Right hindlimb (tissue), 1 donor: ENCODE measurements around the gene MOB3A.
"Not testable (repeated sequence)": the region's sequence is repeated elsewhere in the genome, so short reads cannot be mapped to it uniquely, and the experiment has no call there.

Experiments used
- DNase-seq: peaks from one replicate; pipeline ENCODE4 v3.0.0-alpha.2; 2018

MOB3A gene

DNA sequence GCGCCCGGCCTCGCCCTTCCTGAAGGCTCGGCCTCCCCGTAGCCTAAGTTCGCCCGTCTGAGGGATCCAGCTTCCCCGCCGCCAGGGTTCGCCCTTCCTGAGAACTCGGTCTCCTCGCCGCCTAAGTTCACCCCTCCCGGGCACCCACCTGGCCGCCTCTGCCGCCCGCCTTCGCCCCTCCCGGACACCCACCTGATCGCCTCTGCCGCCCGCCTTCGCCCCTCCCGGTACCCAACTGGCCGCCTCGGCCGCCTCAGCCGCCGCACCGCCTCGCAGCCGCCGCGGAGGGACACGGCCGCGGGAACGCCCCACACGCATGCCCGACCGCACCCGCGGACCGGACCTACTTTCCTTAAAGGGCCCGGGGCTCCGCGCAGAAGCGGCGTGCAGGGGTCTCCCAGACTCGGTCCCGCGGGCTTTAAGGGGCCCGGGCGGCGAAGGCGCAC is at the start of gene MOB3A:
MOB3A (minus strand) TSS at position 293 of the 446 bp plus-strand sequence. CDS start 17,766 bp downstream, outside the sequence.
- DNase-seq, result no peak

DNA sequence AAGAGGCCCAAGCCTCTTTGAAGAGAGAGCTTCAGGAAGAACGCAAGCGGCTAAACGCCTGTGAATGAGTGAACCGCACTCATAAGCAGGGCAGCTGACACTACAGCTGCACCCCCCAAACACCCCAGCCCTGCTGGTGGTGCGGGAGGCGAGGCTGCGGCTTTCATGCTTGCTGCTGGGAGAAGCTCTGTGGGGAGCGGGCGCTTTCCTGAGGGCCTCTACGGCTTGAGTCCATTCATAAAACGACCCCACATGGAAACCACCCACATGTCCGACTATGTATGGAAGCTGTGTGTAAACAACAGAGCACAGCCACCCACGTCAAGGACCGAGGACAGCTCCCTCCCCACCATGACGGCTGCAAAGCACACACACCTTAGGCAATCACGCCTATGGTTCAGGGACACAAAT is 49.7 kb upstream of the MOB3A start:
- no peak for DNase-seq

DNA sequence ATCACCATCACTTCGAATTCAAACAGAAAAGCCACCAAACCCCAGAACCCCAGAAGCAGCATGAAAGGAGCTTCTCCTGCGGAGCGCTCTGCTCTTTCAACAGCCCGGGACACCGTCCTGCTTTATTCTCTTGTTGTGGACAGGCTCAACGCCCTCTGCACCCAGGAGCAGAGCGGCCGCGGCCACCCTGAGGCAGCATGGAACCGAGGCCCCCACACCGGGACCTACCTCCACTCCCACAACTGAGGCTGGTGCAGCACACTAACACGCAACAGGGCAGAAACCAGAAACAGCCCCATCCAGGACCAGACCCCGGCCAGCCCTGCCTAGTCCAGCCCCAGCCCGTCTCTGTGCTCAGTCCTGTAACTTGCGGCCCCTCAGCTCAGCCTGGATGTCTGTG is 48.1 kb upstream of the MOB3A start:
- DNase-seq, result no peak

DNA sequence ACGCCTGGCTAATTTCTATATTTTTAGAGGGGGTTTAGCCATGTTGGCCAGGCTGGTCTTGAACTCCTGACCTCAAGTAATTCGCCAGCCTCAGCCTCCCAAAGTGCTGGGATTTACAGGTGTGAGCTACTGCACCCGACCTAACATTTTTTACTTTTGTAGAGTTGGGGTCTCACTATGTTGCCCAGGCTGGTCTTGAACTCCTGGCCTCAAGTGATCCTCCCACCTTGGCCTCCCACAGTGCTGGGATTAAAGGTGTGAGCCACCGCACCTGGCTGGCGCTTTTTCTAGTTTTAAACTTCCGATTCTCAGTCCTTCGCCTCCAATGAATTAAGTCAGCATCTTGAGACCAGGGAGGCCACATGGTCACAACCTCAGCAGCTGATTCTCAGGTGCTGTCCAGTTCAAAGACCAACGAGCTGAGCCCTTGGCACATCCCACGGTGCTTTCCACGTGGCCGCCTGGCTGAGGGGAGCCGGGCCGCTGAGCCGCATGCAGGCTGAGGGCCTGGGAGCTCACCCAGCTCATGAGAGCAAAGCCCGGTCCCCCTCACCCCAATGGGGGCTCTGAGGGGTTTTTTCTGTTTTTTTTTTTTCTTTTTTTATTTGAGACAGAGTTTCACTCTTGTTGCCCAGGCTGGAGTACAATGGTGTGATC is 46.2 kb upstream of the MOB3A start:
- DNase-seq, result no peak

DNA sequence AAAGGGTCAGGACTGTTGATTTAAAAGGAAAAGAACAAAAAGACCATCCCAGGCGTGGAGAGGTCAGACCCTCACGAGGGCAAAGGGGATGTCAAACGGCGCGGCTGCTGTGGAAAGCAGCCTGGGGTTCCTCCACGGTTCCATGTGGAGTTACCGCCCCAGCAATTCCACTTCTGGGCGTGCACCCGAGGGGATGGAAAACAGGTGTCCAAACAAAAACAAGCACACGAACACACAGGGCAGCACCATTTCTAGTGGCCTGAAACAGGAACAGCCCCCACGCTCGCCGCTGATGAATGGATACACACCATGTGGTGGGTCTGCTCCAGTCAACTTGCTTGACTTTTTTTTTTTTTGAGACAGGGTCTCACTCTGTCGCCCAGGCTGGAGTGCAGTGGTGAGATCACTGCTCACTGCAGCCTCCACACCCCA is 44.0 kb upstream of the MOB3A start:
- DNase-seq, result no peak

DNA sequence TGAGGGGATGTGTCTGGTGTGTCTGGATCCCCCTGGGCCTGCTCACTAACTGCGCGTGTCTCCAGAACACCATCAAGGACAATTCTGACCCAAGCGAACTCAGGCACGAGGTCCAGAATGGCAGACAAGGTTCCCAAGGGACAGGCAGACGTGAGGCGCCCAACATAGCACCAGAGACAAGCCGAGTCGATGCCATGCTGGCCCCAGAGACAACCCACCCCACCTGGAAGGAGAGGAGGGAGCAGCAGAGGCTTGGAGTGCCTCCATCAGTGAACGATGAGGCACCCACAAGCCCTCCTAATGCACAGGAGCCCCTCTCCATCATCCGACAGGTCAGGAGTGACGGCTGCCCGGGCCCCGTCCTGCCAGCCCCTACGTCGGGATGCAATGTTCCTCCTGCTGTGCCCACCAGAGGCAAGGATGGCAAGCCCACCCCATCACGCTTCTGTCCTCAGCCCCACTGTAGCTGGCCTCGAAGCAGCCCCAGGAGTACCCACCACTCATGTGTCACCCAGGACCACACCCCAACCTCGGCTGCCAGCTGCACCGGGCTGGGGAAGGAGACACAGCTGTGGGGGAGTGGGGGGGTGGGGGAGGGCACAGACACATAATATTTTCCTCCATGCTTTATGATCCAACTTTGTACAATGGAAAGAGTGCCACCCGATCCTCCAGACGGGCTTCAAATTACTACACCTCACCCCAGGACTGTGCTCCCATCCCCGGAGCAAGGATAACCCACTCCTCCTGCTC is 43.4 kb upstream of the MOB3A start:
- no peak for DNase-seq

DNA sequence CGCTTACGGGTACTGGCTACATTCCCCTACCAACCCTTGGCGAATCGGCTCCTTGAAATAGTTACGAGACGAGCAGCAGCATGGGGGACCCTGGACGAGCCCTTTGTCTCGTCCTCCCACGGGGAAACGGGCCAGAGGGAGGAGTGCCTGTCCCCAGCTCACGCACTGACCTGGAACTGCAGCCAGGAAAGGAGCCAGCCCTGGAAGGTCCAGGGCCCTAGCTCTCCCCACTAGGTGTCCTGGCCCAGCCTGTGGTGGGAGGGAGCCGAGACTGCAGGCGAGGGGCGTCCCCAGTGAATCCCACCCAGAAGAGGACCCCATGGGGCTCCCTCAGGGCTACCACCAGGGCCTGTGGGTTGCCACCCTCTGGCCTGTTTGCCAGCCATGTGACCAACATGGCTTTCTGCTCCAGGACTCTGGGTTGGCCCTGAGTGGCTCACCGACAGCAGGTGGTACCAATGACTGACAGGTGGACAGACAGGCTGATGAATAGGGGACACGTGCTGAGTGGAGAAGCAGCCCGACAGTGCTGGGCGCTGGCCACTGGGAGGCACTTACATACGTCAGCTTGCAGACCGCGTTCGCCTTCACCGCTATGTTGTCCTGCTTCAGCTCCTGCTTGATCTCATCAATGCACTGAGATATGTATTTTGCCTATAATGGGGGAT is 42.1 kb upstream of the MOB3A start:
- no peak for DNase-seq

DNA sequence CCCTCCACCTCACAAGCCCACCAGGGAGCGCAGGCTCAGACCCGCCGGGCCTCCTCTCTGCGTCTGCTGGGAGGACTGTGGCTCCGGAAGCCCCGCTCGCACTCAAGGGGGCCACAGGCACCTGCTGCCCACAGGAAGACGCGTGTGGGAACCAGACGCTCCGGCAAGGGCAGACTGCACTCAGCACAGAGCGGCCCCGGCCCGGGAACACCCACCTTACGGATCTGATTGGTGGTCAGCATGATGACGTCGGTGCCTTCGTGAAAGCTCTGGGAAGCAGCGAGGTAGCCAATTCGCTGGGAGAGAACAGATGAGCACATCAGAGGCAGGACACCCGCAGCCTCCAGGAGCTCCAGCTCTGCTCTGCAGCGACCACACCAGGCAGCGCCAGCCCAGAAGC is 40.7 kb upstream of the MOB3A start:
- DNase-seq, result no peak

DNA sequence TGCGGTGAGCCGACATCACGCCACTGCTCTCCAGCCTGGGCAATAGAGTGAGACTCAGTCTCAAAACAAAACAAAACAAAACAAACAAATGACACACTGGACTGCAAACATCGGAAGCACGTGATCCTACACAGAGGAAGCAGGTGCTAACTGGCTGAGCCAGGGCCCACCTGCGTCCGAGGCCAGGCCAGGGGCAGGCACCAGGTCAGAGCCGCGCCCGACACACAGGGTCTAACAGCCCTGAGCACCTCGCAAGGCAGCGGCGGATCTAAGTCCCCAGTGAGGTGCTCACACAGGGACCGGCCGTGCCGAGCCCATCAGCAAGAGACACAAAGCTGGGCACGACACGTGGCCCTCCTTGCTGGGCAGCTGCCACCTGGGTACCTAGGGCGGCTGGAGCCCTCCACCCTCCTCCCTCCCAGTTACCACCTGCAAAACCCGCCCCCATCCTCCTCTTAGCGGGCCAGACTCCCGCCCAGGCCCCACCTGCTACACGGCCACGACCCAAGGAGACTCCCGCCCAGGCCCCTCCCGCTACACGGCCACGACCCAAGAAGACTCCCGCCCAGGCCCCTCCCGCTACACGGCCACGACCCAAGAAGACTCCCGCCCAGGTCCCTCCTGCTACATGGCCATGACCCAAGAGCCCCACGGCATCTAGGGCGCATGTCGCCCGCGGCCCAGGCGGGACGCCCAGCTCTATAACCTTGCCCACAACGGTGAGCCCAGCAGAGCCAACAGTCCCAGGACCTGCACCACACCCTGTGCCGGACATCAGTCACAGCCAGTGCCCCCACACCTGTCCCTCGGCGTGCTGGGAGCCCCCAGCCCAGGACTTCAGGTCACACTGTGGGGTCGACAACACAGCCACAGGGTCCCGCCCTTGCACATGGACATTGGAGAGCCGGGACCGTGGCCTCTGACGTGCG is 39.6 kb upstream of the MOB3A start:
- DNase-seq, result no peak

DNA sequence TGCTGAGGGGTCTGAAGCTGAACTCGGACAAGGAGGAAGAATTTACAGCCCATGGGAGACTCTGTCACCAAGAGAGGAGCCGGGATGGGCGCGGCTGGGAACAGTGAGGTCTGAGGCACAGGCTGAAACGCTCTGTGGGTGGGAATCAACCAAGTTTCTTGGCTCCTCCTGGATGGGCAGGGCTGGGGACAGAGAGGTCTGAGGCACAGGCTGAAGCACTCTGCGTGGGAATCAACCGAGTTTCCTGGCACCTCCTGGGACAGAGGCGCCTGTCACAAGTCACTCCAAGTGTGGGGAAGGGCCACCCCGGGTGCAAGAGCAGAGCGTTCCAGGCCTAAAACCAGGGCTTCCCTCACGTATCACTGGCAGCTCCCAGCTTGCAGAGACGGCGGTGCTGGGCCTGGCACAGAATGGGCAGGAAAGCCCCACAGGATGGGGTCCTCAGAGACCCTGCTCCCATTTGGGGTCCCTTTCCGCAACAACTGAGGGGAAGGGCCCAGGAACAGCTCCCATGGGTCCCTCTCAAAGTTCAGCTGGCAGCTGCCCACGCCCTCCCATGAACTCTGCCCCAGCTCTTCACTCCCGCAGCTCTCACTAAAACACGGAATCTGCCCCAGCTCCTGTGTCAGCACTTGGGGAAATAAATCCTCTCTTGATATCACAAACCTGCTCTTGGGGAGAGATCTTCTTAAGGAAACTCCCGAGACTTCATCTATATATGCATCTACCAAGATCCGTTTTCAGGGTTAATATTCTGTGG is 36.8 kb upstream of the MOB3A start:
- peak; percentile 18 for DNase-seq

DNA sequence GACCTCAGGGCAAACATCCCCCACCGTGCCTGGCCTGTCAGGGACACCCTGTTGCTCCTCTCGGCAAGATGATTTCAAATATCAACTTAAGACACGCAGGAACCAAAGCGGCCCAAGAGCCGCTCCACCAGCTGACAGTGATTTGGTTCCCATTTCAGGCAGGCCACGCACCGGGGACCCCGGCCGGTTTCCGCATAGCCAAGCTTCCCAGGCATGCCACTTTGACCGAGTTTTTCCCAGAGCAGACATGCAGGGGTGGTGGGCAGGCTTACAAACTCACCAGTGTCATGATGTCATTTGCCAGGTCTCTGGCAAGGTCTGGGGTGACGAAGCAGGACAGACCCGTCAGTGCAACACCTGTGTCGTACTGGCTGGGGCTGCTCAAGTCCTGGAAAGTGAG is 36.1 kb upstream of the MOB3A start:
- DNase-seq, result no peak

DNA sequence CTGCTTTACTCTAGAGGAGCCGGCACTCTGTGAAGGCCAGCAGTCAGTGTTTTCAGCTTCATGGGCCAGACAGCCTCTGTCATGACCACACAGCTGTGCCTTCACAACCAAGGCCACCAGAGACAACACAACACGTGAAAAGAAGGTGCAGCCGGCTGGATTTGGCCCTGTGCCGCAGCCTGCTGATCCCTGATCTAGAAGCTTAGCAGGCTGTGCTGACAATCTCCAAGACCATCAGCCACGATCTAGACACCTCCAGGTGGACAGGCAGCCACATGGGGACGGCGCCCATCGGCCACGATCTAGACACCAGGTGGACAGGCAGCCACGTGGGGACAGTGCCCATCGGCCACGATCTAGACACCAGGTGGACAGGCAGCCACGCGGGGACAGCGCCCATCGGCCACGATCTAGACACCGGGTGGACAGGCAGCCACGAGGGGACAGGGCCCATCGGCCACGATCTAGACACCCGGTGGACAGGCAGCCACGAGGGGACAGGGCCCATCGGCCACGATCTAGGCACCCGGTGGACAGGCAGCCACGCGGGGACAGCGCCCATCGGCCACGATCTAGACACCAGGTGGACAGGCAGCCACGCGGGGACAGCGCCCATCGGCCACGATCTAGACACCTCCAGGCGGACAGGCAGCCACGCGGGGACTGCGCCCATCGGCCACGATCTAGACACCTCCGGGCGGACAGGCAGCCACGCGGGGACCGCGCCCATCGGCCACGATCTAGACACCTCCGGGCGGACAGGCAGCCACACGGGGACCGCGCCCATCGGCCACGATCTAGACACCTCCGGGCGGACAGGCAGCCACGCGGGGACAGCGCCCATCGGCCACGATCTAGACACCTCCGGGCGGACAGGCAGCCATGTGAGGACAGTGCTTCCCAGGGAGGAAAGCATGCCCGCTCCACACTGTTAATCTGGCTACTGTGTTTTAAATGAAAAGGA is 35.2 kb upstream of the MOB3A start:
- DNase-seq, result not testable (repeated sequence)

DNA sequence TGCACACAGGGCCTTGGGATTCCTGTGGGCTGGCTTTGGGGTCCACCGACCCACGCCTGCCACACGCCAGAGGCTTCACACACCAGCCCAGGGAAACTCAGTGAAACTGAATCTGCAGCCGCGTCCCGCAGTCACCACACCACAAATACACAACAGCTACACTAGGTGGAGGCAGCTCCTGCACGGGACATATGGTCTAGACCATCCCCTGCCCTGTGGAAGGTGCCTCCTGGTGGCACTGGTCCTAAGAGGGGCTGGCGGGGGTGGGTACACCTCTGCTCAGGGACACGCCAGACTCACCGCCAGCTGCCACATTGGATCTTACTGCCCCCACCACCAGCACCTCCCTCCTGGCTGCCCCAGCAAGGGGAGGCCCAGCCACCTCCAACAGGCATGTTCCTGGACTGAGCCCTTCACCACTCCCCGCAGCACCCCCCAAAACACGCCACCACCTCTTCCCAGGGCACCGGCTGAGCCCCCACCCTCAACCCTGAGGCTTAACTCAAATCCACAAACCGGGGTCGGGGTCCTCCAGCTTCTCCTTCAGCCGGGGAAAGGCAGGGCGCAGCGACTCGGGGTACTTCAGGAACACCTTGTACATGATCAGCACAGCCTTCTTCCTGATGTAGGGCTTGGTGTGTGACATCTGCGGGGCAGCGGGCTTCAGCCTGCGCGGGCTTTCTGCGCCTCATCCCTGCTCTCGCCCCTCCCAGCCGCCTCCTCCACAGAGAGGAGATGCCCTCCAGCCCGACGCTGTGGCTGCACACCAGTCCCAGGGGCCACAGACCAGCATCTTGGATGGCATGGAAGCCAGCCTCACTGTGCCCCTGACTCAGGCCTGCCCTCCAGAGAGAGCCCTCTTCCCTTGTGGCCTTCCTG is 34.0 kb upstream of the MOB3A start:
- DNase-seq, result peak; percentile 14

DNA sequence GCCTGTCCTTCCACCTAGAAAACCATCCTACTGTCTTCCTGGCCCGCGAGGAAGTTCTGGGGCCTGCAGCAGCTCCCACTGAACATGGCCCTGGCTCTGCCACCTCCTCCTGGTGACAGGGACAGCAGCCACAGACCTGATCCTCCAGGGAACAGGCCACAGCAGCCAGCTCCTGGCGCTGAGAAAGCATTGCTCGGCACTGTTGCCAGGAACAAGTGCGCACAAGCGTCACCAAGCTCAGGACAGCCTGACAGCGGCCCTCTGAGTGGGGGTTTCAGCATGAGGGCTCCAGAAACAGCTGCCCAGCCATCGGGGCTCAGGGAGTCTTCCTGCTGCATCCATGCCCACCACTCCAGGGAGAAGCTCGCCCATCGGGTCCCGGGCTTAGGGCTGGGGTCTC is 33.4 kb upstream of the MOB3A start:
- no peak for DNase-seq

DNA sequence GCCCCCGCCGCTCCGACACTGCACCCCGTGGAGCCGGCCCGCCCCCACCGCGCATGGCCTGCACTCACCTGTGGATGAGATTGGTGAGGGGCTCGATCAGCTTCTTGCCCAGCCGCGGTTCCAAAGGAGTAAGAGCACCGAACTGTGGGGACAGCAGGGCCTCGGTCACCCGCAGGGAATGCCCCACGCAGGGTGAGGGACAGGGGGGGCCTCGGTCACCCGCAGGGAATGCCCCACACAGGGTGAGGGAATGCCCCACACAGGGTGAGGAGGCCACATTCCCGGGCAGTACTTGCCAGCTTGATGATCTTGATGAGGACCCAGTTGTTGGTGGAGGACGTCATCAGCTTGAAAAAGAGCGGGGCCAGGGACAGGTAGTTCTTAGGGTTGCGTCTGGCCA is 32.9 kb upstream of the MOB3A start:
- DNase-seq, result no peak

DNA sequence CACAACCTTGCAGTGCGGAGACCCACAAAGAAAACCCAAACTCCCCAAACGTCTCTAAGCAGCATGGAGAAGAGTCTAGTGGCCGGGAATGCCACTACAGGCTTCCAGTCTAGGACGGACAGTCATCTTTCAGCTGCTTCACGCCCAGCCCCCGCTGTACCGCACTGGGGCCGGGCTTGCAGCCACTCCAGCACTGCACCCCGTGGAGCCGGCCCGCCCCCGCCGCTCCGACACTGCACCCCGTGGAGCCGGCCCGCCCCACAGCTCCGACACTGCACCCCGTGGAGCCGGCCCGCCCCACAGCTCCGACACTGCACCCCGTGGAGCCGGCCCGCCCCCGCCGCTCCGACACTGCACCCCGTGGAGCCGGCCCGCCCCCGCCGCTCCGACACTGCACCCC is 32.1 kb upstream of the MOB3A start:
- not testable (repeated sequence) for DNase-seq

DNA sequence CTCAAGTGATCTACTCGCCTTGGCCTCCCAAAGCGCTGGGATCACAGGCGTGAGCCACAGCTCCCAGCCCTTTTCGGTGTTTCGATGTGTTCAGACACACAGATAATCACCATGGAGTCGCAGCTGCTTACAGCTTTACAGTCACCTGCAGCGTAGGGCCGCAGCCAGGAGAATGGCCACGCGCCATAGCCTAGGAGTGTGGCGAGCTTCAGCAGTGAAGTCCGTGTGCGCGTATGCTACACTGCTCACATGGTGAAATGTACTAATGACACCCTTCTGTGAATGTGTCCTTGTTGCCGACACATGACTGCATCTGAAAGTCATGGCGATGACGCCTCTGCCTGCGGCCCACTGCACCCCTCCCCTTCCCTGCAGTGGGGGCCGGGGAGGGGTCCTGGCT is 31.6 kb upstream of the MOB3A start:
- no peak for DNase-seq

DNA sequence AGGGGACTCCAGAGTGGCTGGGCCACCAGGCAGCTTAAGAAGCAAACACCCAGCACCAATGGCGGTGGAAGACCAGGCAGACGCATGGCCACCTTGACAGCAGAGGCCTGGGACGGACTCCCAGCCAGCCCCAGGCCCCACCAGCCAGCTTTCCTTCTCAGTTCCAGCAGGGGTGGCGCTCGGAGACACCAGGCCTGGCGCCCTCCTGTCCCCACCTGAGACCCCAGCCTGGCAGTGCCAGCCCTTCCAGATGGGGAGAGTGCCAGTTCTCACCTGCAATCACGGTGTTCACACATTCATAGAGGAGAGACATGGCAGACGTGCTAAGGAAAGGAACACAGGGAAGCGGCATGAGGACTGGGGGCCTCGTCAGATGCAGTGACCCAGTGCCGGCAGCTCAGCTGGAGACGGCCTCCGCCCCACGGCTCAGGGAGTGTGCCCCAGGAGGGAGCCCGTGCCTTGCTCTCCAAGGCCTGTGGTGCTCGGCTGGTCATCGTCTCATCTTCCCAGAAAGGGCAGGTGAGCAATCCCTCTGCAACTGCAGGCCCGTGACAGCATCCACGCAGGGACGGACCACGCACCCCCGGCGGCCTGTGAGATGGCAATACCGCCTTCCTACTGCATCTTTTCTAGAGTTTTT is 30.9 kb upstream of the MOB3A start:
- DNase-seq, result no peak

DNA sequence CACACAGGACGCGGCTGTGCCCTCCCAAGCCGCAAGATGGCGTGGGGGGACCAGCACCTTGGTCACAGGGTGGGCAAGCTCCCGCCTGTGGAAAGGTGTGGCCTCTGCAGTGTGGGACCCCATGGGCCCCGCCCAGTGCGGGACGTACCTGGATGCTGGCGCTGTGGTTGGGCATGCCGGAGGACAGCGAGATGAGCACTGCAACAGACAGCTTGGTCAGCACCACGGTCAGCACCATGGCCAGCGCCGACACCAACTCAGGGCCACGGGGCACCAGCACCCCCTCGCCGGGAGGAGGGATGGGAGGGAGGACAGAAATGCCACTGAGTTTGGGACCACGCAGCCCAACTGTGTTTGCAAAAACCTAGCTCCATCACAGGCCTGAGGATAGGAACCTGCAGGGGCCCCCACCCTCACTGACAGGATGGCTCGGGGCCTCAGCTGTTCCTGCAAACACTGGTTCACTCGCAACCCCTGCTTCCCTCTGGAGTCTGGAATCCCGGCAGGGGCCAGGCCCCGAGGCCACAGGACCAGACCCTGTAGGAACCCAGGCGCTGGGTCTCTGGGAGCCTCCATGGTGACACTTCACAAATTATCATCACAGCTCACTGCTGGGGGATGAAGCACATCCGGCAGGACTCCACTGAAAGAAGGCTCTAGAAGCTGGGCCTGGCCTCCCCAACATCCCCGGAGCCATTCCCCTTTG is 27.7 kb upstream of the MOB3A start:
- DNase-seq, result no peak
